ENCODE results near the gene MAML2. TPM values are rescaled to one million over a fixed set of nuclear protein-coding genes. Genes with fewer than 3 reads are reported as not detected.

MAML2 gene
- total RNA-seq, 1 experiment from 2014 or later, result 2.9 TPM

DNA sequence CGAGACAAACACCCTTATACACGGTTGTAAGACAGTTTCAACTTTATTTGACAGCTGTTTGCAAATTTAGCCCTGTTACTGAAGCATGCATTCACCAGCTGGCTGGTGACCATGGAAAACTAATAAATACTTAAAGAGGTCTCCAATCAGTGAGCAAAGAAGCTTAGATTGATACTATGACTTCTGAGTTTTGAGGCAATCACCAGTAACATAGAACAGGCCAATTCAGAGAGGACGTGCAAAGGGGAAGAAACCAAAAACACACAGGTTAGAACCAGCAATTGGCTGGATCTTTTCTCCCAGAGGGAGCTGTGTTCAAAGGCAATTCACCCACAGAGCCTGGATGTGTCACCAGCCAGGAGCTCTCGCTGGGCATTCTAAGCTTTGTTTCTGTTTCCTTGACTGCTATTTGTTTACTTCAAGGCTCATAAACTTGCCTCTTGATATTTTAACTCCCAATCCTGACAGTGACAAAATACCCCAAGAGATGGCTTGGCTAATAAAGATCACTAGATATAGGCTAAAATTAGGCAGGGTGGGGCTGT lies 305.5 kb downstream of the MAML2 start:
- in situ Hi-C loops (cut with HindIII; ENCODE audit: low pct_unique_long_range_greater_than_20kb, low sequenced_read_pairs), result no loop called here
- H3K4me3 ChIP-seq (ENCODE audit: low read depth in 2 of 2, low read length in 2 of 2), result no peak overlapping the region
- H3K27ac ChIP-seq (ENCODE audit: low read length), result peak overlapping the region; percentile 19; the same call in 1 of the 2 replicates
- CTCF ChIA-PET, result no interaction called here
- ATAC-seq (peak; percentile 80), DNase-seq (ENCODE audit: low read depth, low spot score) (no peak)
- no TSS peak for BruUV-seq (replicated peaks)
- POLR2A ChIA-PET, result no interaction called here
- H3K9me3 ChIP-seq (ENCODE audit: control insufficient read depth, insufficient read depth, low read depth, low read length), result no peaks in the 10 kb centered on the region
- intact Hi-C loops (cut with micrococcal nuclease; ENCODE audit: unreplicated experiment), result no loop called here
- H3K4me1 ChIP-seq (ENCODE audit: control insufficient read depth, insufficient read depth, low read length), result peaks cover 9% of the 10 kb centered on the region; the same call in 1 of the 2 replicates
- TF ChIP-seq SIN3A (IDR thresholded peaks at IDR 0.05; ENCODE audit: borderline replicate concordance, insufficient read depth, low read depth, low read length) (no peak), TCF7L2 (IDR thresholded peaks at IDR 0.05; ENCODE audit: low read depth, low read length) (peak; percentile 51; the same call in 1 of the 2 replicates), REST (IDR thresholded peaks at IDR 0.05; ENCODE audit: insufficient read depth in 1 of 2, low read depth in 2 of 2, low read length in 1 of 2) (no peak), CTCF (IDR thresholded peaks at IDR 0.05) (0 out of 2 replicates have a peak, but pooled peaks have one; percentile 18), POLR2AphosphoS5 (IDR thresholded peaks at IDR 0.05; ENCODE audit: low read depth, low read length) (no peak)
- no peaks in the 10 kb centered on the region for H3K27me3 ChIP-seq (ENCODE audit: control insufficient read depth, insufficient read depth, low read length)
- no peaks in the 10 kb centered on the region for H3K36me3 ChIP-seq (ENCODE audit: control insufficient read depth, insufficient read depth, low read length)

DNA sequence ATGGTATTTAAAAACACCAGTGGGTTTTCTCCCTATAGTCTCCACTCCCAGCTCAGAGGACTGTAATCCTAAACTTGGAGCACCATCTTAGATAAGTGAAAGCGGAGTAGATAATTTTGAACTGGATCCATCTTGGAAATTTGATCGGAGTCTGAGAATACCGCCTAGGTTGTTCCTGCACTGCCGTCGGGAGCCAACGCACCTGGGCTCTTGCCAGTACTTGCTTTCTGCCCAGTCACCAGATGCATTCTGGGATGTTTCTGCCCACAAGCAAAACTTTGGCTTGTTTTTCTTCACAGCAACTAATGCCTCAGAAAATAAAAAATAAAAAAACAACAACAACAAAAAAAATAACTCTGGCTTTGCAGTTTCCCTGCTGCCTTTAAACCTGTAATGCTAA lies 306.1 kb downstream of the MAML2 start:
- no peaks in the 10 kb centered on the region for H3K36me3 ChIP-seq (ENCODE audit: control insufficient read depth, insufficient read depth, low read length)
- peak overlapping the region; percentile 19; the same call in 1 of the 2 replicates for H3K27ac ChIP-seq (ENCODE audit: low read length)
- H3K27me3 ChIP-seq (ENCODE audit: control insufficient read depth, insufficient read depth, low read length), result no peaks in the 10 kb centered on the region
- POLR2A ChIA-PET, result no interaction called here
- in situ Hi-C loops (cut with HindIII; ENCODE audit: low pct_unique_long_range_greater_than_20kb, low sequenced_read_pairs) (no loop called here), intact Hi-C loops (cut with micrococcal nuclease; ENCODE audit: unreplicated experiment) (no loop called here)
- H3K4me1 ChIP-seq (ENCODE audit: control insufficient read depth, insufficient read depth, low read length), result peaks cover 9% of the 10 kb centered on the region; the same call in 1 of the 2 replicates
- BruUV-seq (replicated peaks), result no TSS peak
- H3K4me3 ChIP-seq (ENCODE audit: low read depth in 2 of 2, low read length in 2 of 2), result no peak overlapping the region
- TF ChIP-seq CTCF (IDR thresholded peaks at IDR 0.05) (no peak), POLR2AphosphoS5 (IDR thresholded peaks at IDR 0.05; ENCODE audit: low read depth, low read length) (no peak), REST (IDR thresholded peaks at IDR 0.05; ENCODE audit: insufficient read depth in 1 of 2, low read depth in 2 of 2, low read length in 1 of 2) (no peak), TCF7L2 (IDR thresholded peaks at IDR 0.05; ENCODE audit: low read depth, low read length) (no peak), SIN3A (IDR thresholded peaks at IDR 0.05; ENCODE audit: borderline replicate concordance, insufficient read depth, low read depth, low read length) (no peak)
- DNase-seq (ENCODE audit: low read depth, low spot score) (no peak), ATAC-seq (no peak)
- CTCF ChIA-PET, result no interaction called here
- no peaks in the 10 kb centered on the region for H3K9me3 ChIP-seq (ENCODE audit: control insufficient read depth, insufficient read depth, low read depth, low read length)

Measured in Panc1 (cell line).